Measurements from ENCODE around the gene LMTK2.
A peak's percentile ranks its signal among the peaks of the same experiment; 100 is the strongest.

LMTK2 gene

GRCh38 chr7:98211676-98212531 lies 105.2 kb downstream of the LMTK2 start:
- no peak overlapping the region for H3K27ac ChIP-seq

GRCh38 chr7:98212532-98213041 lies 105.9 kb downstream of the LMTK2 start:
- DNase-seq = peak; percentile 18 to 61
- Histone ChIP-seq H3K4me3 (no peak overlapping the region), H3K27me3 (peaks cover 0 to 22% of the 10 kb centered on the region in 2 donors), H3K9me3 (no peaks in the 10 kb centered on the region), H3K4me1 (peaks cover 0 to 21% (median 12%) of the 10 kb centered on the region in 4 donors), H3K36me3 (peaks cover 8 to 22% (median 9%) of the 10 kb centered on the region in 3 donors), H3K27ac (no peak overlapping the region)
- TF ChIP-seq, protein P1, sequence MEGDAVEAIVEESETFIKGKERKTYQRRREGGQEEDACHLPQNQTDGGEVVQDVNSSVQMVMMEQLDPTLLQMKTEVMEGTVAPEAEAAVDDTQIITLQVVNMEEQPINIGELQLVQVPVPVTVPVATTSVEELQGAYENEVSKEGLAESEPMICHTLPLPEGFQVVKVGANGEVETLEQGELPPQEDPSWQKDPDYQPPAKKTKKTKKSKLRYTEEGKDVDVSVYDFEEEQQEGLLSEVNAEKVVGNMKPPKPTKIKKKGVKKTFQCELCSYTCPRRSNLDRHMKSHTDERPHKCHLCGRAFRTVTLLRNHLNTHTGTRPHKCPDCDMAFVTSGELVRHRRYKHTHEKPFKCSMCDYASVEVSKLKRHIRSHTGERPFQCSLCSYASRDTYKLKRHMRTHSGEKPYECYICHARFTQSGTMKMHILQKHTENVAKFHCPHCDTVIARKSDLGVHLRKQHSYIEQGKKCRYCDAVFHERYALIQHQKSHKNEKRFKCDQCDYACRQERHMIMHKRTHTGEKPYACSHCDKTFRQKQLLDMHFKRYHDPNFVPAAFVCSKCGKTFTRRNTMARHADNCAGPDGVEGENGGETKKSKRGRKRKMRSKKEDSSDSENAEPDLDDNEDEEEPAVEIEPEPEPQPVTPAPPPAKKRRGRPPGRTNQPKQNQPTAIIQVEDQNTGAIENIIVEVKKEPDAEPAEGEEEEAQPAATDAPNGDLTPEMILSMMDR (IDR thresholded peaks at IDR 0.05) = no peak
- intact Hi-C loops (cut with DNase I; ENCODE audit: low total_unique reads) = no loop called here

More at GRCh38 chr7:98211676-98212531, 105.2 kb downstream of the LMTK2 start:
- Histone ChIP-seq H3K36me3 (peaks cover 4 to 20% (median 7%) of the 10 kb centered on the region in 3 donors), H3K9me3 (no peaks in the 10 kb centered on the region), H3K4me3 (peak overlapping the region in 1 of 2 donors; percentile 41), H3K27me3 (peaks cover 0 to 22% of the 10 kb centered on the region in 2 donors), H3K4me1 (peaks cover 0 to 21% (median 12%) of the 10 kb centered on the region in 4 donors)
- TF ChIP-seq, protein P1 (IDR thresholded peaks at IDR 0.05) = no peak
- peak; percentile 17 to 64 for DNase-seq
- intact Hi-C loops (cut with DNase I; ENCODE audit: low total_unique reads) = no loop called here

- Histone ChIP-seq H3K9me3 (no peaks in the 10 kb centered on the region), H3K27me3 (peaks cover 0 to 22% of the 10 kb centered on the region in 2 donors), H3K36me3 (peaks cover 8 to 30% (median 11%) of the 10 kb centered on the region in 3 donors), H3K4me1 (peaks cover 0 to 21% (median 12%) of the 10 kb centered on the region in 4 donors), H3K4me3 (no peak overlapping the region), H3K27ac (no peak overlapping the region)
- intact Hi-C loops (cut with DNase I; ENCODE audit: low total_unique reads) = no loop called here
- TF ChIP-seq, protein P1 (IDR thresholded peaks at IDR 0.05) = no peak
- DNase-seq = peak; percentile 12 to 38
Observed at GRCh38 chr7:98213296-98213887, 106.7 kb downstream of the LMTK2 start.

- Histone ChIP-seq H3K9me3 (no peaks in the 10 kb centered on the region), H3K4me3 (no peak overlapping the region), H3K27ac (no peak overlapping the region), H3K27me3 (peaks cover 0 to 22% of the 10 kb centered on the region in 2 donors), H3K4me1 (peaks cover 0 to 21% (median 12%) of the 10 kb centered on the region in 4 donors), H3K36me3 (peaks cover 8 to 30% (median 11%) of the 10 kb centered on the region in 3 donors)
- intact Hi-C loops (cut with DNase I; ENCODE audit: low total_unique reads) = no loop called here
- TF ChIP-seq, protein P1 (IDR thresholded peaks at IDR 0.05) = no peak
- DNase-seq = peak; percentile 15 to 59
Observed at GRCh38 chr7:98213888-98214810, 107.5 kb downstream of the LMTK2 start.

DNA sequence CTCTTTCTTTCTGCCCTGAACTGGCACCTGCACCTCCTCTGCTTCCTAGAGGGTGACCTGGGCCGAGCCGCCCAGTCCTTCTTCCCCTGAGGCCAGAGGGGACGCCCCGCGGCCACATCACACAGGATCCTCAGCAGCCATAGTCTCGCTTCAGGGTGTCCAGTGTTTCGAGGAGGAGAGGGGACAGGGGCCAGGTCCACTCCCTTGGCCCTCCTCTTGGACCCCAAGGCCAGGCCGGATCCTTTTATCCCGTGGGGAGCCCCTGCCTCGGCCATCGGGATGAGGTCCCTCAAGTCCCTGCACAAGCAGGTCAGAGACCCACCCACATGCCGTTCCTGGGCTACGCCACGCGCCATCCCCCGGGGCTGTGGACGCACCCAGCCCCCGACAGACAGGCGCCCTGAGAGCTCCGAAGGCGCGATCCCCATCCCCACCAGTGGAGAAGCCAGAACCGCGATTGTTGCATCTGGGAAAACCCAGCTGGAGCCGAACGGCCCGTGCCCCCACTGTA lies 108.2 kb downstream of the LMTK2 start:
- no peak overlapping the region for H3K4me3 ChIP-seq
- no peak overlapping the region for H3K27ac ChIP-seq
- DNase-seq = peak in 1 of 2 donors; percentile 48
- peaks cover 0 to 21% (median 12%) of the 10 kb centered on the region in 4 donors for H3K4me1 ChIP-seq
- H3K9me3 ChIP-seq = no peaks in the 10 kb centered on the region
- H3K27me3 ChIP-seq = peaks cover 0 to 22% of the 10 kb centered on the region in 2 donors
- TF ChIP-seq, protein P1 (IDR thresholded peaks at IDR 0.05) = no peak
- H3K36me3 ChIP-seq = peaks cover 8 to 37% (median 11%) of the 10 kb centered on the region in 3 donors
- intact Hi-C loops (cut with DNase I; ENCODE audit: low total_unique reads) = no loop called here
